Amniotic stem cell (primary cell): ENCODE measurements around the gene EXOSC1.
"Not testable (repeated sequence)": the region's sequence is repeated elsewhere in the genome, so short reads cannot be mapped to it uniquely, and the experiment has no call there.

ENCODE experiments used
- DNase-seq: peaks from one replicate; lab custom pipeline; 2025; lab: John Stamatoyannopoulos, UW

EXOSC1 gene

DNA sequence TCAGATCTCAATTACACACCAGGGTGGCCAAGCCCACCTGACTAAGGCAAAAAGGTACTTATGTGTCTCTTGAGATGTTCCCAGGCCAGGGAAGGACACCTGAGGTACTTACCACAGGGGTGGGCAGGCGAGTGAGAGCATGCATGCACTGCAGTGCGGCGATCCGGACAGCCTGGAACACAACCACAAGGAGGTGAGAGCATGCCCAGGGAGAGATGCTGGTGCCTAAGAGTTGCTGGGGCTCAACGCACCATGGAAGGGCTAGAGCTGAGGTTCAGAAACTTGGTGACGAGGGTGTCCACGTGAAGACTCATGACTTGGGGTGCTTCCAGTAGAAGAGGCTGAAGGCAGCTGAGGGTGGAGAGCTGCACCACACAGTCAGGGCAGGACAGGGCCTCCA is 13.3 kb upstream of the EXOSC1 start:
- DNase-seq, result no peak

DNA sequence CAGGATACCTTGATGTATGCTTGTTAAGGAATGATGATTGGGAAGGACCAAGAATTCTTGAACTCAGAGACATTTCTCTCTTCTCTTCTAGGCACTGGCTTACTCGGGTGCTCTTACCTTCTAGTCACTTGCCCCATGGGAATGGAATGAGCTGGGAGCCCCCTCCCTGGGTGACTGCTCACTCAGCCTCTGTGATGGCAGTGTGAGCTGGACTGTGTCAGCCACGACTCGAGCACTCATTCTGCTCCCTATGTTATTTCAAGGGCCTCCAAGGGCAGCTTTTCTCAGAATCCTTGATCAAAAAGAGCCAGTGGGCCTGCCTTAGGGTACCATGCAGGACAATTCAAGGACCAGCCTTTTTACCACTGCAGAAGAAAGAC is 10.9 kb upstream of the EXOSC1 start:
- no peak for DNase-seq

DNA sequence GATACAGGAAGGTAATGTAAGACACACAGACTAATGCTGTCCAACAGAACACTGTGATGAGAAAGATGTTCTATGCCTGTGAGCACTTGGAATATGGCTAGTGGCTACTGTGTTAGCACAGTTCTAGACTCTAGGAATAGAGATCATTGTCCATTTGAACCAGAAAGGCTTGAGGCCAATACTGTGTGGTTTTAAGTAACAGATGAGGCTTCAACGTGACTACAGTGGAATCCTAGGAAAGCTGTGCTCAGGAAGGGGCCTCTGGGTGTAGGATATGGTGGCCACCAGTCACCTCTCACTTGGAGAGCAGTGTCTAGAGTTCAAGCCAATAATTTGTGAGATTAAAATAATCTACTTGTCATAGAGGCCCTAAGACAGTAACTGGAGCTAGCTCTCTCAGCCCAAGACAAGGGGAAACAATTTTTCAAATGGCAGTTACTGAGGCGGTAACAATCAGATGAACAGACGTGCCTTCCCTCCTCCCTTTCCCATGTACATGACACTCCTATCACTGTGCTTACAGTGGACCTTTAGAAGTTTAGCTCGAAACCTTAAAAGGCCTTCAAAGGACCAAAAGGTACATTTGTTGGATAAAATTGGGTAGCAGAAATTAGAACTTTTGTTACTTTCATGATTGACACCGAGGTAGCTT is 10.4 kb upstream of the EXOSC1 start:
- no peak for DNase-seq

DNA sequence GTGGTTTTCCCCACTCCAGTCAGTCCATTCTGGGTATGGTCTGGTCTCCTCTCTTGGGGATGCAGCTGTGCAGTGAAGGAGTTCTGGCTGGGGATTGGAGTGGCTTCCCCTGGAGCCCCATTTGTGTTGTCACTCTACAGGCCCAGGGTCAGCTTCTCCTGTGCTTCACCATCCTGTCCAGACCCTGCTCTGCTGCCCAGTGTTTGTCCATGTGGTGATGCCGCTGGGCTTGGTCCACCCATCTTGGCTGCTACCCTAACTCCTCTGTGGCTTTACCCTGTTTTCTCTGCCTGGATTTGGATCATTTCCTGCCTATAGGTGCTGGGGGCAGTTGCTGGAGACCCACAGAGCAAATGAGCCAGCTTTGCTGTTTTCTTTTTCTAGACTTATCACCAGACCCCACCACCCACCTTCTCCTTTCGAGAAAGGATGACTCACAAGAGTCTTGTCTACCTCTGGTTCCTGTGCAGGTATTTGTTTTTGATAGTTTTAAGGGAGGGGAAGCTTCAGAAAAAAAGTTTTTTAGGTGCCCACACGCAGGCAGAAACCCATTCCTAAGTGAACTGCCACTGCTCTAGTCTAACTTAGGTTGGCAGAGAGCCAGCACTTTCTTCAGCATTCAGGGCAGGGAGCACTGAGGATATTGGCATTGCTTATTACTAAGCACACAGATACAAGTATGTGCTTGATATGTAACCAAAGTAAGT is 8.7 kb upstream of the EXOSC1 start:
- DNase-seq, result no peak

DNA sequence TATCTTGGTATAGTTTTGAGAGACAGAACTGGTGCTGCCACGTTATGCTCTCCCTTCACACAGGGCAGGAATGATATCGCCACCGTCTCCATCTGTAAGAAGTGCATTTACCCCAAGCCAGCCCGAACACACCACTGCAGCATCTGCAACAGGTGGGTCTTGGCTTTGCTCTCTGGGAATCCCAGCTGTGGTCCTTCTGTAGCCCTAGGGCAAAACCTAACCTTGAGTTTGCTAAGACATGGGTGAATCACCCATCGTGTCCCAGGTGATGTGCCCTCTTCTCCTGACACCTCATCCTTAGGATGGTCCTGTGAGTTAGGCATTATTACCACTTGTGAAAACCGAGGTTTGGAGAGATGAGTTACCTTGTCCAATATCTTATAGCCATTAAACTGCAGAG is 6.5 kb upstream of the EXOSC1 start:
- DNase-seq, result no peak

DNA sequence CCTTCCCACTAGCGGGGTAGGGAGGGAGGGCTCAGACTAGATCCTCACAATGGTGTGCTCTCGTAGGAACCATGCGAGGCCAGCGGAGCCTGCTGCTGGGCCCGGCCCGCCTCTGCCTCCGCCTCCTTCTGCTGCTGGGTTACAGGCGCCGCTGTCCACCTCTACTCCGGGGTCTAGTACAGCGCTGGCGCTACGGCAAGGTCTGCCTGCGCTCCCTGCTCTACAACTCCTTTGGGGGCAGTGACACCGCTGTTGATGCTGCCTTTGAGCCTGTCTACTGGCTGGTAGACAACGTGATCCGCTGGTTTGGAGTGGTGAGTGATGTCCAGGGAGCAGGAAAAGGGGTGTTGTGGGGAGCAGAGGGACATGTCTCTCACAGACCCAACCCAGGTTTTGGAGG is 5.8 kb upstream of the EXOSC1 start:
- DNase-seq, result no peak

DNA sequence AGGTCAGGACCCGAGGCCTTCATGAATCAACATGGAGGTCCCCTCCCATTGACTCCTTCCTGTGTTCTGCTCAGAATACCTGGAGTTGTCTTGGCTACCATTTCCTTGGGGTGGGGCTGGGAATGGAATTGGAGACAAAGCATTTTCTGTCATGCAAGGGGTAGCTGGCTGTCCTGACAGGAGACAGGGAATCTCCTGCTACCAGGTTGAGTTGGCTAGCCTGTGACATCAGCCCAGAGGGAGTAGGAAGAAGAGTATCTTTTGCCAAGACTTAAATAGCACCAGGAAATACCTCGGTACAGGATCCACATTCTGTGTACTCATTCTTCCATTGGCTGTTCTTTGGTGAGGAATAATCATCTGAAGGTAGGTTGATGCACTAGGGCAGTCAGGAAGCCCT is 5.0 kb upstream of the EXOSC1 start:
- DNase-seq, result no peak

DNA sequence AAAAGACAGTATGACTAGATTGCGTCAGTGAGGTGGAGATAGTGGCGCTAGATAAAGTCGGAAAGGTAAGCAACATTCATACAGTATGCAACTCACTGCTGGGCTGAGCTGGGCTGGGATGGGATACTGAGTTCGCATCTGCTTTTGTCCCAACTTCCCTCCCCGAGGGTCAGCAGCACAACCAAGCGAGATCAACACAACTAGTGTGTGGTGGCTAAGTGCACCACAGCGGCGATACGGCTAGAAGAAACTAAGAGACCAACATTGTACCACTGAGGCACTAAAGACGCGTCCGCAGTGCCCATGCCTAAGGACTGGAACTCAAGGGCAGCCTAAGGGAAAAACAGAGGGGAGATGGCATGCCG is 467 bp downstream of the EXOSC1 start:
- DNase-seq, result no peak

DNA sequence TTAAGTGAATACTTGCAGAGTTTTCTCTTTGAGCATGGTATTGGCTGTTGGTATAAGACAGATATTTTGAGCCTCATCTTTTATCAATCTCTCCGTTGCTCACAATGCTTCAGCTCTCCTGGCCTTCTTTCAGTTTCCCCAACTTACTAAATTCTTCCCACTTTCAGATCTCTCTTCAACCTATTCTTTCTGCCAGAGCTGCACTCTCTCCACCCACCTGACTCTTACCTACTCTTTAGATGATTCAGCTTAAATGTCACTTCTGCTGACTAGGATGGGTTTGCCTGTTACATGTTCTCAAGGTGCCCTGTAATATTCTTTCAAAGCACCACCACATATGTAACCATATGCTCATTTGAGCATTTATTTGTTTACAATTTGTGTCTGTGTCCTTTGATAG is 1.6 kb downstream of the EXOSC1 start:
- no peak for DNase-seq

DNA sequence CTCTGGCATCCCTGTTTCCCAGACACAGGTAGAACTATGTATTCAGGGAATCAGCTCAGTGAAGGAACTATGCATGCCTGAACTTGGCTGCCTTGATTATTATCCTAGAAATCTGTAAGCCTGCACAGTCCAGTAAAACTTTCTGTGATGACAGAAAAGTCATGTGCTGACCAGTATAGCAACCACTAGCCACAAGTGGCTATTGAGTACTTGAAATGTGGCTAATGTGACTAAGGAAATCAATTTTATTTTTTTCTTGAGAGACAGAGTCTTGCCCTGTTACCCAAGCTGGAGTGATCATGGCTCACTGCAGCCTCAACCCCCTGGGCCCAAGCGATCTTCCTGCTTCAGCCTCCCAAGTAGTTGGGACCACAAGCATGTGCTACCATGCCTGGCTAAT is 3.5 kb downstream of the EXOSC1 start:
- DNase-seq, result no peak

DNA sequence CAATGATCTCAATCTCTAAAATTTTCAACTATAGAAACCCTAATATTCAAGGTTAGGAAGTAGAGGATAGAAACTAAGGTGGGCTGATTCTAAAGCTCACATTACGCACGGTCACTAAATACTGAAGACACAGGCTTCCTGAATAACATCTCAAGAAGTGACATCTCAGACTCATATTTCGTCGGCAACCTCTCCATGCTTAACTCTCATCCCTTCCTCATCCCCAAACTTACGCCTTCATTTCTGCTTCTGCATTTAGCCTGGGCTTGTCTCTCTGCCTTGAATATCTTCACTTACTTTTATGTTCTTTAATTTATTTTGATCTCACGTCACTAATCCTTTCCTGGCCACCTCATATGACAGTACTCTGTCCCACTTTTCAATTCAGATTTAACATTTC is 10.6 kb downstream of the EXOSC1 start:
- no peak for DNase-seq

DNA sequence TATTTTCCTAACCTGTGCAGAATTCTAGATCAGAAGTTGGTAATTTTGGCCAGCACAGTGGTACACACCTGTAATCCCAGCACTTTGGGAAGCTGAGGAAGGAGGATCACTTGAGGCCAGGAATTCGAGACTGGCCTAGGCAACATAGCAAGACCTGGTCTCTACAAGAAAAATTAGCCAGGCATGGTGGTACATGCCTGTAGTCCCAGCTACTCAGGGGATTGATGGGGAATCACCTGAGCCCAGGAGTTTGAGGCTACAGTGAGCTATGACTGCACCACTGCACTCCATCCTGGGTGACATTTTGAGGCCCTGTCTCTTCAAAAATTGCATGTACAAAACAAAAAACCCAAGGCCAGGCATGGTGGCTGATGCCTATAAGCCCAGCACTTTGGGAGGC is 11.2 kb downstream of the EXOSC1 start:
- DNase-seq, result no peak

DNA sequence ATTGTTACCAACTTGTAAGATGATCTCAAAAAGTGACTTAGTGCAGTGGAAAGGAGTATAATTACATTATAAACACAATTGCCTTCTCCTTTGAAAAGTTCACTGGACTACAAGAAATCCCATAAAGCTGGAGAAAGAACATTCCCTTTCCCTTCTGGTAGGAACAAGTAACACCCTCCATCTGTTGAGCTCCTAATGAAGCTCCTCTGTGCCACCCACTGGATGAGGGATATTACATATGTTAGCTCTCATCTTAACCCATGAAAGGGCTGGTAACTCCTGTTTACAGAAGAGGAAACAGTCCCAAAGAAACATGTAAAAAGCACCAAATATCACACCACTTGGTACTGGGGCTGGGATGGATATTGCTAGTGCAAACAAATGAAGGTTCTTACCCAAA is 11.8 kb downstream of the EXOSC1 start:
- DNase-seq, result no peak

DNA sequence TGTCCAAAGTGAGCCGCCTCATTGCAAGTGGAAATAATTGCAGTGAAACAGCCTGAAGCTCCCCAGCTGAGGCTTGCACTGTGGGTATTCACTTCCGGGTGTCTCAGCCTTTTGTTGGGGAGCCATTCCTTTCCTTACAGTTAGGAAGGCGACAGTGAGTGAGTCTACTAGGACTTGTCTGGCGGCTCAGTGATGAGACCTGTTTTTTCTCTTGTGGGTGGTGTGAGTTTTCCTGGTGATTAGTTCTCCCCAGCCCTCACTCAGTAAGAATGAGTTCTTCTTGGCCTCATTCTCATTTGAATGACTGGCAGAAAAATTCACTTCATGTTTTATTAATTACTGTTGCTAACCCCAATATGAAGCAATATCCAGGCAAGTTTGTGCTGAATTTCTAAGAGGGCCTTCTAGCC is 17.2 kb downstream of the EXOSC1 start:
- no peak for DNase-seq

DNA sequence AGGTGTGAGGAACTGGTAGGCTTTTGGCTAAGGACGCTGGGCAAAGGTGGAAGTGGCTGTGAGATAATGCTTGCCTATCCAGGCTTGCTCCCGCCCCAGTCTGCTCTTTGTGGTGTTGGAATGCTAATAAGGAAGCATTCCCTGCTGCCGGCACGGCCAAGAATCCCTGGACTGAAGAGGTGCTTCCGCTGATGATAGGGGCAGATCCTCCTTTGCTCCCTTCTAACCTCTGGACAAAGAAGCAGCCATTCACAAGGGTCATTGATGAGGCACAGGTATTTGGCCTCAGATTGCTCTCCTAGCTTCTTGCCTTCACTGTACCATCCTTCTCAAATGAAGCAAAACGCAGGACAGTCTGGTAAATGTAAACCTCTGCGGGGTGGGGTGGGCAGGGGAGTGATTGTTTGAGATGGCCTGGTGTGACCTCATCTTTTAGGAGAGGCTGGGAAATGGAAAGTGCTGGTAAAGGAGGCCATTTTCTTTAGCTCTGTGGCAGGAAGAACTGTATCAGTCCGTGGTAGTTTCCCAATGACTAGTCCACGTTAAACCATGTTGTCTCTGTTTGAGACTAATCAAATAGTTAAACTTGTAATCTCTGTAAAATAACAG is 18.1 kb downstream of the EXOSC1 start:
- DNase-seq, result no peak

DNA sequence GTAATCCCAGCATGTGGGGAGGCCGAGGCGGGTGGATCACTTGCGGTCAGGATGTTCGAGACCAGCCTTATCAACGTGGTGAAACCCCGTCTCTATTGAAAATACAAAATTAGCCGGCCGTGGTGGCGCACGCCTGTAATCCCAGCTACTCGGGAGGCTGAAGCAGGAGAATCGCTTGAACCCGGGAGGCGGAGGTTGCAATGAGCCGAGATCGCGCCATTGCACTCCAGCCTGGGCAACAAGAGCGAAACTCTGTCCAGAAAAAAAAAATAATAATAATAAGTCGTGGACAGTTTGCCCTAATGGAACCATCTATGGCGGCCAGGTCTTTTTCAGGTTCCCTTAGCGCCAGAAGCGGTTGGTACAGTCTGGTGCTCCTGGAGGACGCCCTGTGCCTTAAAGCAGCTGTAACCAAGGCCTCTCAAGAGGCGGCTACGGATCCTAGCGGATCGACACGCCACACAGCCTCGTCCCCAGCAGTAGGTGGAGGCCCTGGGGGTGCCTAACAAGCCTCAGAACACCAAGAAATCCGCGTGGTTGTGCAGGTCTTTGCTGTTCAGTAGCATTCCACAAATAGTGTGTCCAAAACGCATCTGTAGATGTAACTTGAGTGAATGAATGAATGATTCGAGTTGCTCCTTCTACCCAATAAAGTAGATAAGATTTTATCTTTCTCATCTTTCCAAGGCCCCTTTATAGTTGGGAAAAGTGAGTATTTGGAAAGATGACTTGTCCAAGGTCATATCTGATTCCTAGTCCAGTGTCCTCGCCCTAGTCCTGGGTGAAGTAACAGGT is 18.8 kb downstream of the EXOSC1 start:
- no peak for DNase-seq

DNA sequence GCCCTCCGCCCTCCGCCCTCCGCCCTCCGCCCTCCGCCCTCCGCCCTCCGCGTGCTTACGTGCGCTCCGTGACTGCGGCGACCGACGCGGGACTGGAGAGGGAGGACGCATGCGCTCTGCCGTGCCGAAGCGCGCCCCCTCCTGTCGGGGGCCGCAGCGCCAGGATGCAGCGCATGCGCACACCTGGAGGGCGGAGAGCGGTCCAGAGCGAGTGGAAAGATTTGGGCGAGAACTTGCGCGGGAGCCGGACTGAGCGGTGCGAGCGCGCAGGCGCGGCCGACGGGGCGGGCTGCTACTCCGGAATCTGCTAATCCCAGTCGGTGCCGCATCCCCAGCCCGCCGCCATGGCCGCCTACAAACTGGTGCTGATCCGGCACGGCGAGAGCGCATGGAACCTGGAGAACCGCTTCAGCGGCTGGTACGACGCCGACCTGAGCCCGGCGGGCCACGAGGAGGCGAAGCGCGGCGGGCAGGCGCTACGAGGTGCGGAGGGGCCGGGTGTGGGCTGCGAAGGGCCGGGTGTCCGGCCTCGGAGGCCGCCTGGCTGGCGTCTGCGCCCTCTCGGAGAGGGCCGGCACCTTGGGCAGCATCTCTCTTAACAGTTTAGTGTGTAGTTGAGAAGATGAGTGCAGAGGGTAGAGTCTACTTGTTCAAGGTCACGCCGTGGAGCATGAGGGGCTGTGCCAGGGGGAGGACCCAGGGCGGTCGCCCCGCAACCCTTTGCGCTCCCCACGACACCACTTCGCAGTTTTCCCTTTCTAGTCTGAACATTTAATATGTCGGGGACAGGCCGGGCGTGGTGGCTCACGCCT is 19.6 kb downstream of the EXOSC1 start, which contains the start of gene PGAM1:
Gene PGAM1, plus strand, starts transcription at position 228 of the 812 bp plus-strand sequence. Its CDS starts 117 bp downstream, at position 345.
- peak; percentile 78 for DNase-seq

DNA sequence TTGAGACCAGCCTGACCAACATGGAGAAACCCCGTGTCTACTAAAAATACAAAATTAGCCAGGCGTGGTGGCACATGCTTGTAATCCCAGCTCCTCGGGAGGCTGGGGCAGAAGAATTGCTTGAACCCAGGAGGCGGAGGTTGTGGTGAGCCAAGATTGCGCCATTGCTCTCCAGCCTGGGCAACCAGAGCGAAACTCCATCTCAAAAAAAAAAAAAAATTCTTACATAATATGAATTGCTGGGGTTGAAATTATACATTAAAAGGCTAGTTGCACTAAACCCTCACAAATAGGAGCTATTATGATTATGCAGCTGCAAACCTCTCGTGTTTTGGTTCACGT is 22.1 kb downstream of the EXOSC1 start:
- not testable (repeated sequence) for DNase-seq

DNA sequence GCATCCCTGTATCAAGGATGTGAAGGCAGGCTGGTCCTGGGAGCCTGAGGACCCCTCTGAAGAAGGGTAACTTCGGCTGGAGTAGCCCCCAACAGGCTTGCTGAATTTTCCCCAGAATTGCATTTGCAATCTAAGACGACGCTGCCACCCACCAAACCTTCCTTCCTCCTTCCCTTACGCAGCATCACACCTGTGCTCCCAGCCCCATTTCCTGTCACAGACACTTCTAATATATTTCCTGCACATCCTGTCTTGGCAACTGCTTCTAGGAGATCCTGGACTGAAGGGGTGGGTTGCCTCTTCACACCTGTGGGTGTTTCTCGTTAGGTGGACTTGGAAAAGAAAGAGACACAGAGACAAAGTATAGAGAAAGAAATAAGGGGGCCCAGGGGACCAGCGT is 29.2 kb downstream of the EXOSC1 start:
- DNase-seq, result no peak

DNA sequence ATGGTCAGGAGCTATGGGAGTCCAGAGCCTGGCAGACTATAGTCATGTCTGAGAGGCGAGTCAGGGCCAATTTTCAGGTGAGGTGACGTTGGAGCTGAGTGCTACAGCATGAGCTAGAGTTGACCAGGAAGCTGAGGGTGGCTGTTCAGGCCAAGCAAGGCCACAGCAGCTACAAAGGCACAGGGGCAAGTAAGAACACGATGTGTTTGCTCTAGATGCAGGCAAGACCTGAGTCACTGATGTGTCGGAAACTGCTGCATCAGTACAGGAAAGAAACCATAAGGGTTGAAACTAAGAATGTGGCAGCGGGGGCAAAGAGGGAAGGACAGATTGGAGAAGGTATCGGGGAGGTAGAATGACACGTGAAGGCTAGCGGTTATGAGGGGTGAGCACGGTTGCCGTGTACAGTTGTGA is 32.9 kb downstream of the EXOSC1 start:
- DNase-seq, result no peak

DNA sequence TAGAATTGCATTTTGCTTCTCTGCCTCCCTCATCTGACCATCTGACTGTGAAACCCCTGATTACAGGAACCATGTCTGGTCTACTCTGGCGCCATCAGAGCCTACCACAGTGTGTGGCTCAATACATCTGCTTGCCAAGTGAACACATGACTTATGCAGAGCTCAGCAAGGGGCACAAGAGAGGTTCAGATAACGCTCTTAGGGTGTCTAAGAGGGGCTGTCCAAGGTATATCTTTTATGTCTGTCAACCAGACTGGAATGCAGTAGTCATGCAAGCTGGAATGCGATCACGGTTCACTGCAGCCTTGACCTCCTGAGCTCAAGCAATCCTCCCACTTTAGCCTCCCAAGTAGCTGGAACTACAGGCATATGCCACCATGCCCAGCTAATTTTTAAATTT is 34.4 kb downstream of the EXOSC1 start:
- DNase-seq, result no peak

DNA sequence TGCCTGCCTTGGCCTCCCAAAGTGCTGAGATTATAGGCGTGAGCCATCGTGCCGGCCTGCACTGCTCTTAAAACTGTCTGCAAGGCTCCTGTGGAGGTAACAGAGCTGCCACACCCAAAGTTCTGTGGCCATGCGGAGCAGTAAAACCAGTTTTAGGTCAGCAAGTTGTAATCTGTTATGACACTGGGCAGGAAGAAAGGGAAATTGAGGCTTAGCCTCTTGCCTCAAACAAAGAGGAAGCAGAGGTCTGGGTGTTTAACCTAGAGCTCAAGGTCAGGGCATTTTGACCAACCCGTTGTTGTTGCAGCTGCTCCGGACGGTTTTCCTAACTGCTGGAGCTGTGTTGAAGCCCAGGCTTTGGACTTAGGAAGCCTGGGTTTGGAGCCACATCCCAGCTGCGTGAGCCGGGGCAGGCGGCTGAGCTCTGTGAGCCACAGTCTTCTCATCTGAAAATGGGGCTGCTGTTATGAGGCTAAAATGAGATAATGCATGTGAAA is 37.3 kb downstream of the EXOSC1 start:
- no peak for DNase-seq
